Hypothalamus (tissue), 51 donors: ENCODE results near the gene ARHGAP24.

Experiments used
- DNase-seq, 51 donors: peaks; one replicate each; lab custom pipeline; 2025; lab: John Stamatoyannopoulos, UW

ARHGAP24 gene

GRCh38 chr4:85684676-85685075, 209.7 kb downstream of the ARHGAP24 start:
- no peak for DNase-seq

- no peak for DNase-seq
Measured at GRCh38 chr4:85686398-85686797, 211.4 kb downstream of the ARHGAP24 start.

- DNase-seq: no peak
Measured at GRCh38 chr4:85688055-85688740, 213.2 kb downstream of the ARHGAP24 start.

GRCh38 chr4:85696661-85697060, 221.7 kb downstream of the ARHGAP24 start:
- DNase-seq: no peak

- DNase-seq: no peak
Measured at GRCh38 chr4:85697854-85698253, 222.9 kb downstream of the ARHGAP24 start.

- no peak for DNase-seq
Measured at GRCh38 chr4:85700362-85700761, 225.4 kb downstream of the ARHGAP24 start.

- no peak for DNase-seq
Measured at GRCh38 chr4:85701861-85702321, 226.9 kb downstream of the ARHGAP24 start.

- DNase-seq: no peak
Measured at GRCh38 chr4:85703096-85703495, 228.1 kb downstream of the ARHGAP24 start.

- no peak for DNase-seq
Measured at GRCh38 chr4:85707611-85708010, 232.7 kb downstream of the ARHGAP24 start.

- no peak for DNase-seq
Measured at GRCh38 chr4:85708468-85708867, 233.5 kb downstream of the ARHGAP24 start.

GRCh38 chr4:85713005-85713404, 238.1 kb downstream of the ARHGAP24 start:
- DNase-seq: no peak

- no peak for DNase-seq
Measured at GRCh38 chr4:85715991-85716737, 241.2 kb downstream of the ARHGAP24 start.

- DNase-seq: no peak
Measured at GRCh38 chr4:85717351-85717750, 242.4 kb downstream of the ARHGAP24 start.

- DNase-seq: no peak
Measured at GRCh38 chr4:85717847-85718246, 242.9 kb downstream of the ARHGAP24 start.

- DNase-seq: no peak
Measured at GRCh38 chr4:85720735-85721134, 245.8 kb downstream of the ARHGAP24 start.

GRCh38 chr4:85722401-85722800, 247.5 kb downstream of the ARHGAP24 start:
- DNase-seq: no peak

- no peak for DNase-seq
Measured at GRCh38 chr4:85722807-85723206, 247.9 kb downstream of the ARHGAP24 start.

- peak in 1 of 51 donors; percentile 17 for DNase-seq
Measured at GRCh38 chr4:85724791-85725563, 250.0 kb downstream of the ARHGAP24 start.

- peak in 1 of 51 donors; percentile 51 for DNase-seq
Measured at GRCh38 chr4:85725721-85726170, 250.8 kb downstream of the ARHGAP24 start.

- DNase-seq: no peak
Measured at GRCh38 chr4:85726555-85726954, 251.6 kb downstream of the ARHGAP24 start.

- no peak for DNase-seq
Measured at GRCh38 chr4:85728464-85728863, 253.5 kb downstream of the ARHGAP24 start.
